Measurements from ENCODE around the gene PTPN22. TPM values are rescaled to one million over a fixed set of nuclear protein-coding genes. Genes with fewer than 3 reads are reported as not detected.

The PTPN22 gene
- total RNA-seq, 1 donor from 2014 or later = not detected

DNA sequence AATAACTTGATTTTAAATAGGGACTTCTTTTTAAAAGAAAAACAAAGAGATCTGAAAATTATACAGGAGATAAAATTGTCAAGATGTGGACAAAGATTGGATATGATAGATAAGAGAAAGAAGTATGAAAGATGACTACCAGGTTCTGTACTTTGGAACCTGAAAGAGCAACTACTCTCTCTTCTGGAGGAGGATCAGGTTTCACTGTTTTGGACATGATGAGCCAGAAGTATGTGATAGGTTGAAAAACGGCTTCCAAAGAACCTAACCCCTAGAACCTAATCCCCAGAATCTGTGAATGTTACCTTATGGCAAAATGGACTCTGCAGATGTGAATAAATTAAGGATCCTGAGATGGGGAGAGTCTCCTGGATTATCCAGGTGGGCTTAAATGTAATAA, 85.4 kb downstream of the PTPN22 start:
- Mint-ChIP-seq H3K27ac (no peak overlapping the region), H3K36me3 (ENCODE audit: insufficient read depth) (peaks cover 10% of the 10 kb centered on the region), H3K4me3 (ENCODE audit: low read depth) (no peak overlapping the region), H3K4me1 (ENCODE audit: low read depth) (peaks cover 18% of the 10 kb centered on the region), H3K27me3 (no peaks in the 10 kb centered on the region), H3K9me3 (ENCODE audit: low read depth) (no peaks in the 10 kb centered on the region)
- DNase-seq (ENCODE audit: low spot score, unreplicated experiment) = no peak
- TF ChIP-seq, protein P1, sequence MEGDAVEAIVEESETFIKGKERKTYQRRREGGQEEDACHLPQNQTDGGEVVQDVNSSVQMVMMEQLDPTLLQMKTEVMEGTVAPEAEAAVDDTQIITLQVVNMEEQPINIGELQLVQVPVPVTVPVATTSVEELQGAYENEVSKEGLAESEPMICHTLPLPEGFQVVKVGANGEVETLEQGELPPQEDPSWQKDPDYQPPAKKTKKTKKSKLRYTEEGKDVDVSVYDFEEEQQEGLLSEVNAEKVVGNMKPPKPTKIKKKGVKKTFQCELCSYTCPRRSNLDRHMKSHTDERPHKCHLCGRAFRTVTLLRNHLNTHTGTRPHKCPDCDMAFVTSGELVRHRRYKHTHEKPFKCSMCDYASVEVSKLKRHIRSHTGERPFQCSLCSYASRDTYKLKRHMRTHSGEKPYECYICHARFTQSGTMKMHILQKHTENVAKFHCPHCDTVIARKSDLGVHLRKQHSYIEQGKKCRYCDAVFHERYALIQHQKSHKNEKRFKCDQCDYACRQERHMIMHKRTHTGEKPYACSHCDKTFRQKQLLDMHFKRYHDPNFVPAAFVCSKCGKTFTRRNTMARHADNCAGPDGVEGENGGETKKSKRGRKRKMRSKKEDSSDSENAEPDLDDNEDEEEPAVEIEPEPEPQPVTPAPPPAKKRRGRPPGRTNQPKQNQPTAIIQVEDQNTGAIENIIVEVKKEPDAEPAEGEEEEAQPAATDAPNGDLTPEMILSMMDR (IDR thresholded peaks at IDR 0.05; ENCODE audit: unreplicated experiment) = no peak

DNA sequence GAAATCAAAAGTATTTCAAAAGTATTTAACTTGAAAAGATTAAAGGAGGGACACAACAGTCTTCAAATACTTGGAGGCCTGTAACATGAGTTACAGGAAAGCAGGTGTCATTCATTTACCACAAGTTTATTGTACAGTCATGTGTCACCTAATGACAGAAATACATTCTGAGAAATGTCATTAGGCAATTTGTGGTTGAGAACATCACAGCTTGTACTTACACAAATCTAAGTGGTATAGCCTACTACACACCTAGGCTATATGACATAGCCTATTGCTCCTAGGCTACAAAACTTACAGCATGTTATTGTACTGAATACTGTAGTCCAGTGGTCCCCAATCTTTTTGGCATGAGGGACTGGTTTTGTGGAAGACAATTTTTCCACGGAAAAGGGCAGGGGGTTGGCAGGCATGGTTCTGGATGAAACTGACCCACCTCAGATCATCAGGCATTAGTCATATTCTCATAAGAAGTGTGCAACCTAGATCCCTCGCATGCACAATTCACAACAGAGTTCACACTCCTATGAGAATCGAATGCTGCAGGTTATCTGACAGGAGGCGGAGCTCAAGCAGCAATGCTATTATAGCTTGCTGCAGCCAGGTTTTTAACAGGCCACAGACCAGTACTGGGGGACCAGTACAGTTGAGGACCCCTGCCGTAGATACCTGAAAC, 87.3 kb downstream of the PTPN22 start:
- no peak overlapping the region for H3K27ac Mint-ChIP-seq

DNA sequence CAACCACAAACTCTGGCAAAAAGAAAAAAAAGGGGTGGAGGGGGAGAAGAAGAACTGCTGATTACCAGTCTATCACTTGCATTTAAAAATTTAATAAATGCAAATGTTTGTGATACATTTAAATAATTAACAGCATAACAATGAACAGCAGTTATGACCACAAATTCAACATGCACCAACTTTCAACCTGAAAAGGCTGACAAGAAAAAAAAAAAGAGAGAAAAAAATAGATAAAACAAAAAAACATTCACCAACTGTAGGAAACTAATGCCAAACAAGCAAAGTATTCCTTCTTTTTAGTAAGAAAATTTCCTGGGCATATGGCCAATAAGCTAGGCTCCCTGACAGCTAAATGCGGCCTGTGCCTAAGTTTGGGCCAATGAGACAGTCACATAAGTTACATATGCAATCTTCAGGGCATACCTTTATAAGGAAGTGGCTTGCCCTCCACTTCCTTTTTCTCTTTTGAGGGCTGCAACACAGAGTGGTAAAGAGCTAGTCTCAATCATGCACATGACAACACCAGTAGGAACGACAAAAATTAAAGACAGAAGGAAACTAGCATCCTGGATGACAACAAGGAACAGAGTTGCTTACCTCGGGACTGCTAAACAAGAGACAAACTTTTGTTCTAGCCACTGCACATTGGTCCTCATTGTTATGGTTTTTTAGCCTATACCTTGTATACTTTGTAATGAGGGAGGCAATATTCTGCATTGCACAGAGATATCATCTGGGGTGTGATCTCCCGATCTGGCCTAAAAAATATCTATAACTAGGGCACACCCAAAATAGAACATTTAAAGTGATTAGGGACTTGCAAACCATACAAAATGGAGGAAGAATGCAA, 88.0 kb downstream of the PTPN22 start:
- no peaks in the 10 kb centered on the region for H3K27me3 Mint-ChIP-seq
- H3K9me3 Mint-ChIP-seq (ENCODE audit: low read depth) = peaks cover 3% of the 10 kb centered on the region
- H3K4me3 Mint-ChIP-seq (ENCODE audit: low read depth) = no peak overlapping the region
- H3K27ac Mint-ChIP-seq = peak overlapping the region; percentile 18
- H3K4me1 Mint-ChIP-seq (ENCODE audit: low read depth) = peaks cover 14% of the 10 kb centered on the region
- TF ChIP-seq, protein P1 (IDR thresholded peaks at IDR 0.05; ENCODE audit: unreplicated experiment) = no peak
- peaks cover 10% of the 10 kb centered on the region for H3K36me3 Mint-ChIP-seq (ENCODE audit: insufficient read depth)
- no peak for DNase-seq (ENCODE audit: low spot score, unreplicated experiment)

More for the DNA sequence above, 87.3 kb downstream of the PTPN22 start:
- H3K27me3 Mint-ChIP-seq = no peaks in the 10 kb centered on the region
- H3K36me3 Mint-ChIP-seq (ENCODE audit: insufficient read depth) = peaks cover 8% of the 10 kb centered on the region
- DNase-seq (ENCODE audit: low spot score, unreplicated experiment) = no peak
- H3K4me3 Mint-ChIP-seq (ENCODE audit: low read depth) = no peak overlapping the region
- TF ChIP-seq, protein P1 (IDR thresholded peaks at IDR 0.05; ENCODE audit: unreplicated experiment) = no peak
- peaks cover 18% of the 10 kb centered on the region for H3K4me1 Mint-ChIP-seq (ENCODE audit: low read depth)
- no peaks in the 10 kb centered on the region for H3K9me3 Mint-ChIP-seq (ENCODE audit: low read depth)

DNA sequence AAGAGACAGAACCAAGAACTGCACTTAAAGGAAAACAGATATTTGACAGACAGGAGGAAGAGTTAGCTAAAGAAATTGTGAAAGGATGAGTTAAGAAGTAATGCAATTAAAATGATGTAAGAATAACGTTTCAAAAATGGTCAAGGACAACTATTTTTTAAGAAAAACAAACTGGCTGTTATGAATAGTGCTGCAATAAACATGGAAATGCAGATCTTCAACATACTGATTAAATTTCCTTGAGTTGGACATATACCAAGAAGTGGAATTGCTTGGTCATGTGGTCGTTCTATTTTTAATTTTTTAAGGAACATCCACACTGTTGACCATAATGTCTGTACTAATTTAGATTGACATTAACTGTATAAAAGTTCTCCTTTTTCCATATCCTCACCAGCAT, 89.1 kb downstream of the PTPN22 start:
- H3K4me1 Mint-ChIP-seq (ENCODE audit: low read depth) = peaks cover 11% of the 10 kb centered on the region
- no peak overlapping the region for H3K4me3 Mint-ChIP-seq (ENCODE audit: low read depth)
- peaks cover 4% of the 10 kb centered on the region for H3K9me3 Mint-ChIP-seq (ENCODE audit: low read depth)
- TF ChIP-seq, protein P1 (IDR thresholded peaks at IDR 0.05; ENCODE audit: unreplicated experiment) = no peak
- no peak for DNase-seq (ENCODE audit: low spot score, unreplicated experiment)
- H3K36me3 Mint-ChIP-seq (ENCODE audit: insufficient read depth) = peaks cover 10% of the 10 kb centered on the region
- no peak overlapping the region for H3K27ac Mint-ChIP-seq
- H3K27me3 Mint-ChIP-seq = no peaks in the 10 kb centered on the region

DNA sequence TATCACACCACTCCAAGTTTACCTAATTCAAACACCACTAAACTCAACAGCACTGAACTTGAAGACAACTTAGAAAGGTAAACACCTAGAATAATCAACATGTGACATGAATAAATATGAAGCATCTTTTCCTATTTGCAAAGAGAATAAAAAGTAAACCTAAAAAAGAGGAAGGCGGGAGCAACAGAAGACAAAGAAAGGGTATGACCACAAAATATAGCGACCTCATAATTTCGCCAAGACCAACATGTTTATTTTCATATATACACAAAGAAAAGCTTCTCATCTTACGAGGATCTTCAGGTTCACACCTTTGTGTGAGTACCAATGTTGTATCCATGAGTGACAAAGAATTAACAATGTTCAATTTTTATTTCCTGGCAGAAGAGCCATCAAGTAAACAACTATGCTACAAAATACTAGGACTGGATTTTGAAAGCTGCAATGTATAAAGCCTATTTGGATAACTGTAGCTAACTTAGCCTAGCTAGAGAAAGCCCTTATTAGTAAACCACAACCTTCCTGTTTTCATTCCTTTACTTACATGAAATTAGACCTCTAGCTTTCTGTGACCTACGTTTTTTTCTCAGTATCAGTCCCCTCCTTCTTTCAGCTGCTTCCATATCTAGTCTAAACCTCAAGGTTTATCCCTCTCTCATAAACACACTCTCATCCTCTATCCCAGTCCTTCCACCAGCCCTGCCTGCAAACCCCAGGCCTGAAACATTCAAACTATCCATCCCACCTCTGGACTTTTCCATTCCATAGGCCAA, 91.0 kb downstream of the PTPN22 start:
- Mint-ChIP-seq H3K36me3 (ENCODE audit: insufficient read depth) (peaks cover 10% of the 10 kb centered on the region), H3K9me3 (ENCODE audit: low read depth) (peaks cover 4% of the 10 kb centered on the region), H3K4me1 (ENCODE audit: low read depth) (peaks cover under 1% of the 10 kb centered on the region), H3K4me3 (ENCODE audit: low read depth) (no peak overlapping the region), H3K27me3 (no peaks in the 10 kb centered on the region), H3K27ac (no peak overlapping the region)
- no peak for DNase-seq (ENCODE audit: low spot score, unreplicated experiment)
- TF ChIP-seq, protein P1 (IDR thresholded peaks at IDR 0.05; ENCODE audit: unreplicated experiment) = no peak
